ENCODE results near the gene ARHGEF10L.

ARHGEF10L gene

GRCh38 chr1:17554954-17555353 is 15.5 kb downstream of the ARHGEF10L start:
- peaks cover 3% of the 10 kb centered on the region for H3K27me3 Mint-ChIP-seq
- H3K4me3 Mint-ChIP-seq = no peak overlapping the region
- H3K36me3 Mint-ChIP-seq = no peaks in the 10 kb centered on the region
- H3K4me1 Mint-ChIP-seq = no peaks in the 10 kb centered on the region
- H3K9me3 Mint-ChIP-seq = no peaks in the 10 kb centered on the region
- H3K27ac Mint-ChIP-seq = no peak overlapping the region

GRCh38 chr1:17557986-17558385 is 18.5 kb downstream of the ARHGEF10L start:
- Mint-ChIP-seq H3K27me3 (no peaks in the 10 kb centered on the region), H3K4me3 (no peak overlapping the region), H3K4me1 (no peaks in the 10 kb centered on the region), H3K27ac (no peak overlapping the region), H3K36me3 (no peaks in the 10 kb centered on the region), H3K9me3 (no peaks in the 10 kb centered on the region)

DNA sequence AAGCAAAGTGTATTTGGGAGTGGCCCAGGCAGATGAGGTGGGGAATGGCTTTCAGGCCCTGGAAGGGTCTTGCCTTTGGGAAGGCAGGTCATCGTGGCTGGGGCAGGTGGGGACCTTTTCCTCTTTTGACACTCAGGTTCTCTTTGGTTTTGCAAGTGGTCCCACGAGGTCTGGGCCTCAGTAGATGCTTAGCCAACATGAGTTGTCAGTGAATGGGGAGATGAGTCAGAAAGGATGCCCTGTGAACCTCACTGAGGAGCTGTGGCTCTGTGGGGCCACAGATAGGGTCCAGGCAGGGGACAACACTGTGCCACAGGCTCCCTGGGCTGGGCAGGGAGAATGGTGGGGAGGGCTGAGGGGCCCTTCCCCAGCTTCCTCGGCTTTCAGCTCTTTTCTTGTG is 19.0 kb downstream of the ARHGEF10L start:
- Mint-ChIP-seq H3K27me3 (no peaks in the 10 kb centered on the region), H3K4me1 (no peaks in the 10 kb centered on the region), H3K9me3 (no peaks in the 10 kb centered on the region), H3K36me3 (no peaks in the 10 kb centered on the region), H3K27ac (no peak overlapping the region), H3K4me3 (no peak overlapping the region)

DNA sequence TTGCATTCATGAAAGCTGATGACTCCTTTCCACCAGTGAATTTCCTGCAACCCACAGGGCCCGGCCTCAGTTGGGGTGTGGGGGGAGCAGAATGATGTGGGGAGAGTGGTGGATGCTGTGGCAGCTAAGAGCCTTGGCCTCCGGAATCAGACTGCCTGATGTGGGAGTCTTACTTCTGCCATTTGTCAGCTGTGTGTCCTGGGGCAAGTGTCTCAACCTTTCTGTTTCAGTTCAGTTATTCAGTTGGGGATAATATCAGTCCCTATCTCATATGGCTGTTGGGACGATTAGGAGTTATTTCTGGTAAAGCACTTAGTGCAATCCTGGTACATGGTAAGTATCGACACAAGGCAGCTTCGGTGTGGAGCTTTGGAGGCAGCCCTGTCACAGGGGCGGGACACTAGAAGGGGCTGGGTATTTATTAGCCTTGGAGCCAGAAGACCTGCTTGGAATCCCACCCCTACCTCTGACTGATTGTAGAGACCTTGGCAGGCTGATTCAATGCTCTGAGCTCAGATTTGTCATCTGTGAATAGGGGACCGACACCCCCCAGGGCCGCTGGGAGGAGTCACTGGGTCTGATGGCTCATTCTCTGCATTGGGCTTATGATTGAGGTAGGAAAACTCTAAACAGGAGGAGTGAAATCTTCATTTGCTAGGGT is 19.6 kb downstream of the ARHGEF10L start:
- H3K4me1 Mint-ChIP-seq = no peaks in the 10 kb centered on the region
- H3K9me3 Mint-ChIP-seq = no peaks in the 10 kb centered on the region
- no peaks in the 10 kb centered on the region for H3K27me3 Mint-ChIP-seq
- H3K36me3 Mint-ChIP-seq = no peaks in the 10 kb centered on the region
- H3K4me3 Mint-ChIP-seq = no peak overlapping the region
- H3K27ac Mint-ChIP-seq = no peak overlapping the region

GRCh38 chr1:17559615-17560419 is 20.3 kb downstream of the ARHGEF10L start:
- no peaks in the 10 kb centered on the region for H3K36me3 Mint-ChIP-seq
- no peak overlapping the region for H3K27ac Mint-ChIP-seq
- no peaks in the 10 kb centered on the region for H3K9me3 Mint-ChIP-seq
- H3K4me1 Mint-ChIP-seq = no peaks in the 10 kb centered on the region
- H3K4me3 Mint-ChIP-seq = no peak overlapping the region
- H3K27me3 Mint-ChIP-seq = no peaks in the 10 kb centered on the region

DNA sequence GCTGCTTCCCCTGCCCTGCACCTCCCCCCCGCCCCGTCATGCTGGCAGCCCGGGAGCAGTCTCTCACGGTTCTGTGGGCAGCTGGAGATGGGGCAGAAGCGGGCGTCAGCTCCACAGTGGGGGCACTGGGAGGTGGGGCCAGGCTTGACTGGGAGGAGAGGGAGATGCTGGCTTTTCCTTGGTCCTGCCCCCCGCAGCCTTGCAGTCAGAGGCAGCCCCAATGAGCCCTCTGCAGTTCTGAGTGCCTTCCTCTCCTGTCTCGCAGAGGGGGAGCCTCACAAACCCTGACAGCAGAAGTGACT is 21.7 kb downstream of the ARHGEF10L start:
- Mint-ChIP-seq H3K27me3 (no peaks in the 10 kb centered on the region), H3K4me1 (no peaks in the 10 kb centered on the region), H3K4me3 (no peak overlapping the region), H3K9me3 (no peaks in the 10 kb centered on the region), H3K27ac (no peak overlapping the region), H3K36me3 (no peaks in the 10 kb centered on the region)

- no peak overlapping the region for H3K27ac Mint-ChIP-seq
- no peaks in the 10 kb centered on the region for H3K36me3 Mint-ChIP-seq
- H3K4me3 Mint-ChIP-seq = no peak overlapping the region
- H3K4me1 Mint-ChIP-seq = no peaks in the 10 kb centered on the region
- H3K9me3 Mint-ChIP-seq = no peaks in the 10 kb centered on the region
- no peaks in the 10 kb centered on the region for H3K27me3 Mint-ChIP-seq
These were observed 22.1 kb downstream of the ARHGEF10L start for GRCh38 chr1:17561561-17561985.

DNA sequence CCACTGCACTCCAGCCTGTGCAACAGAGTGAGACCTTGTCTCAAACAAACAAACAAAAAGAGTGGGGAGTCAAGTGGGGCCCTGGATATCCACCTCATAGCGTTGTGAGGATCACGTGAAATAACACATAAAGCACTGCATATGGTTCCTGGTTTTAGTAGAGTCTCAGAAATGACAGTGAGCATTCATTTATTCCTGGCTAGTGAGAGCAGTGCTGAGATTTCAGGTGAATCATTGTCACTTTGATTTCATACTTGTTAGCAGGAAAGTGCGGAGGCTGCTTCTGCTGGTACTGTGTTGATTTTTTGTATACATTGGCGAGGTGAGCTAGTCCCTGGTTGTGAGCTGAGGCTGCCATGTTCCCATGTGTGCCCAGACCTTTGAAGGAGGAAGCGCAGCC is 22.9 kb downstream of the ARHGEF10L start:
- H3K27ac Mint-ChIP-seq = no peak overlapping the region
- H3K4me3 Mint-ChIP-seq = no peak overlapping the region
- H3K4me1 Mint-ChIP-seq = no peaks in the 10 kb centered on the region
- no peaks in the 10 kb centered on the region for H3K27me3 Mint-ChIP-seq
- no peaks in the 10 kb centered on the region for H3K9me3 Mint-ChIP-seq
- H3K36me3 Mint-ChIP-seq = no peaks in the 10 kb centered on the region

GRCh38 chr1:17563494-17564281 is 24.2 kb downstream of the ARHGEF10L start:
- no peaks in the 10 kb centered on the region for H3K9me3 Mint-ChIP-seq
- no peak overlapping the region for H3K4me3 Mint-ChIP-seq
- H3K27ac Mint-ChIP-seq = no peak overlapping the region
- H3K27me3 Mint-ChIP-seq = no peaks in the 10 kb centered on the region
- no peaks in the 10 kb centered on the region for H3K36me3 Mint-ChIP-seq
- no peaks in the 10 kb centered on the region for H3K4me1 Mint-ChIP-seq

DNA sequence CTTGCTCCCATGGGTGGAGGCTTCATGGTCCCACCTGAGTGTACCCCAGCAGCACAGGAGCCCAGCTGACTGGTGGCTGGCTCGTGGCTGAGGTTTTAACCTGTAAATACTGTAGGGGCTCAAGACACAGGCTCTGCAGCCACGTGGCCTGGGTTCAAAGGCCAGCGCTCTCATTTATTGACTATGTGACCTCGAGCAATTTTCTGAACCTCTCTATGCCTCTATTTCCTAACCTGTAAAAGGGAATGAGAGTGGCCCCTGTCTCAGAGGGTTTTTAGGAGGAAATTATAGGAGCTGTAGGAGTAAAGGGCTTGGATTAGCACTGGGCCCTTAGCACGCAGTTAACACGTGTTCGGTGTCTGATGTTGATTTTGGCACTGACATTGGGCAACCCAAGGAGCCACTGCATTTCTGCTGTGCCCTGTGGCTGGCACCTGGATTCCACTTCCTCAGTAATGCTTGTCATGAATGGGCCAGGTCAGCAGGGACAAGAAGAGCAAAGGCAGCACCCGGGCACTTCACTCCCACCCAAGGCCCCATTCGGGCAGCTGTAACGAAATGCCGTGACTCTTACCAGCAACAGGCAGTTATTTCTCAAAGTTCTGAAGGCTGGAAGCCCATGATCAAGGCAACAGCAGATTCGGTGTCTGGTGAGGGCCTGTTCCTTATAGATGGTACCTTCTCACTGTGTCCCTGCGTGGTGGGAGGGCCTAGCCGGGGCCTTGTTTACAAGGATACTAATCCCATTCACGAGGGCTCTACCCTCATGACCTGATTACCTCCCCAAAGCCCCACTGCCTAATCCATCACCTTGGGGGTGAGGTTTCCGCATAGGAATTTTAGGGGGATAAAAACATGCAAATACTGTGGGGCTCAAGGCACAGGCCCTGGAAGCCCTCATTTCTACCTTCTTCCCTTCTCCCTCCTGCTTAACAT is 25.2 kb downstream of the ARHGEF10L start:
- H3K27me3 Mint-ChIP-seq = no peaks in the 10 kb centered on the region
- no peak overlapping the region for H3K4me3 Mint-ChIP-seq
- no peak overlapping the region for H3K27ac Mint-ChIP-seq
- H3K9me3 Mint-ChIP-seq = no peaks in the 10 kb centered on the region
- no peaks in the 10 kb centered on the region for H3K4me1 Mint-ChIP-seq
- H3K36me3 Mint-ChIP-seq = no peaks in the 10 kb centered on the region

DNA sequence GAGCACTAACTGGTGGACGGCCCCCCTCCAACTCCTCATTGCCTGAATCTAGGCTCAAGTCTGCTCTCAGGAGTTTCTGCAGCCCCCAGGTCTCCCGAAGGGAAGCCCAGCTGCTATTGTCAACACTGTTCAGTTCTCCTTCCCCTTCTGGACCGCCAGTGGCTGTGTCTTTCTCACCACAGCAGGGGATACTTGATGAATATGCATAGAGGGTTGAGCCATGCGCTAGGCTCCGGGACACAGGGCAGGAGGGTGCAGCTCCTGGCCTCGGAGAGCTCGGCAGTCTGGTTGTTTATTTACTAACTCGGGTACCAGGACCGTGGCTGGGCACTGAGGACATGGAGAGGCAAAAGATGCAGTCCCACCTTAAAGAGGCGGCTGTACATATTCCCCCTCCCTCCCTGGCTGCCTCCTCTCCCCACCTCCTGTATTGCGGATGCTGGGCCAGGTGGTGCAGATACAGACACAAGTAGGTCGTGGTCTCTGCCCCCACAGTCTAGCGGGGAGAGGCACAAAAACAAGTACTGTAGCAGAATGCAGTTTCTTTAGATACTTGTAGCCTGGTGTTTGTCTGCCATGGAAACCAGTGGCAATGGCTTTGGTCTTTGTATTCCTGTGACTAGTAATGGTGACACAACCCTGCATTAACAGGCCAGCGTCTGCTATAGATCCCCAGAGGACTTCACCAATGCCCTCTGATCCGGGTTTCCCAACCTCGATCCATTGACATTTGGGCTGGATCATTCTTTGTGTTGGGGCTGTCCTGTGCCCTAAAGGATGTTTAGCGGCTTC is 26.2 kb downstream of the ARHGEF10L start:
- Mint-ChIP-seq H3K36me3 (no peaks in the 10 kb centered on the region), H3K9me3 (no peaks in the 10 kb centered on the region), H3K27me3 (no peaks in the 10 kb centered on the region), H3K27ac (no peak overlapping the region), H3K4me1 (no peaks in the 10 kb centered on the region), H3K4me3 (no peak overlapping the region)

DNA sequence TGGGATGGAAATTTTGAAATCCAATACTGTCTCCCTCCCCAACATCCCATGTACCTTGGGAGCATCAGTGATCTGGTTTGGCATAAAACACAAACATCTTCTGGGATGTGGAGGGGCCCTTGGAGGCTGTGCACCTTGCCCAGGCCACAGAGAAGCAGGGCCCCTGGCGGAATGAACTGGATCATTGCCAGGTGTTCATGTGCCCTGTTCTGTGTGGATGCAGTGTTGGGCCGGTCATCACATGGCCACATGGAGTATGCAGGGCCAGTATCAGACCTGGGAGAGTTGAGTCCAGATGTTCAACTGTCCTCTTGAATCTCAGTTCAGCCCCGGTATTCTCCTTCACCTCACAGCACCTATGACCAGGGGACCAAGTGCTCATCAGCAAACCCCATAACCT is 26.9 kb downstream of the ARHGEF10L start:
- Mint-ChIP-seq H3K9me3 (no peaks in the 10 kb centered on the region), H3K4me3 (no peak overlapping the region), H3K27me3 (no peaks in the 10 kb centered on the region), H3K4me1 (no peaks in the 10 kb centered on the region), H3K36me3 (no peaks in the 10 kb centered on the region), H3K27ac (no peak overlapping the region)

DNA sequence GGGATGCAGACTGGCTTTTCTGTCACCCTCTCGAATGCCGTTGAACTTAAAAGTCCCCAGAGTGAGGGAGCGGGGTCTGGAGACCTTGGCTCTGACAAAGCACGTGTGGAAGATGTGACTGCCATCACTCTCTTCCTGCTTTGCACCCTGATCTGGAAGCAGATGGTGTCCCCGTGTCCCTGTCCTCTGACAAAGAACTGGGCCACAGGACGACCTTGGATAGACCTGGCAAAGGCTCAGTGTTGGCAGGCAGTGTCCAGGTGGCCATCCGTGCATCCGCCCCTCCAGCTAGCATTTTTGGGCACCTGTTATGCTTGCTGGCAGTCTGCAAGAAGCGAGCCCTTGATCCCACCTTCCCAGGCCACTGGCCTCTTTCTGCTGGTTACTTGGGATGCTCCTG is 27.4 kb downstream of the ARHGEF10L start:
- Mint-ChIP-seq H3K4me3 (no peak overlapping the region), H3K27me3 (no peaks in the 10 kb centered on the region), H3K4me1 (no peaks in the 10 kb centered on the region), H3K9me3 (no peaks in the 10 kb centered on the region), H3K27ac (no peak overlapping the region), H3K36me3 (no peaks in the 10 kb centered on the region)

- no peaks in the 10 kb centered on the region for H3K36me3 Mint-ChIP-seq
- no peak overlapping the region for H3K27ac Mint-ChIP-seq
- H3K9me3 Mint-ChIP-seq = no peaks in the 10 kb centered on the region
- no peak overlapping the region for H3K4me3 Mint-ChIP-seq
- H3K27me3 Mint-ChIP-seq = no peaks in the 10 kb centered on the region
- H3K4me1 Mint-ChIP-seq = no peaks in the 10 kb centered on the region
These were observed 28.1 kb downstream of the ARHGEF10L start for GRCh38 chr1:17567582-17567981.
